C4-2B (cell line): ENCODE results near the gene SMOC2.

Experiments
- CTCF ChIP-seq: fragments of 450-650 bp; conservative IDR thresholded peaks from 2 replicates; pipeline ENCODE4 v1.5.1; 2017; ENCODE audit warnings: mild to moderate bottlenecking
- ZFX ChIP-seq: fragments of 450-650 bp; IDR thresholded peaks from 2 replicates; pipeline ENCODE4 v1.6.1; 2017

GRCh38 chr6:168473197-168473596, 32.2 kb downstream of the SMOC2 start:
- TF ChIP-seq CTCF (no peak), ZFX (no peak)
